Stimulated activated CD4-positive, alpha-beta T cell treated with anti-CD3 and anti-CD28 coated beads, Interleukin-15, amount 100 ng/mL, for 1 hour (primary cell): ENCODE results near the gene RUFY2.

Source experiments
- DNase-seq, 2 donors: peaks; one replicate each; pipeline ENCODE4 v3.0.0-alpha.2; 2020; ENCODE audit warnings: low read depth in 1 of 2, low spot score in 1 of 2

RUFY2 gene

GRCh38 chr10:68364101-68364886 is 42.8 kb downstream of the RUFY2 start:
- no peak for DNase-seq

DNA sequence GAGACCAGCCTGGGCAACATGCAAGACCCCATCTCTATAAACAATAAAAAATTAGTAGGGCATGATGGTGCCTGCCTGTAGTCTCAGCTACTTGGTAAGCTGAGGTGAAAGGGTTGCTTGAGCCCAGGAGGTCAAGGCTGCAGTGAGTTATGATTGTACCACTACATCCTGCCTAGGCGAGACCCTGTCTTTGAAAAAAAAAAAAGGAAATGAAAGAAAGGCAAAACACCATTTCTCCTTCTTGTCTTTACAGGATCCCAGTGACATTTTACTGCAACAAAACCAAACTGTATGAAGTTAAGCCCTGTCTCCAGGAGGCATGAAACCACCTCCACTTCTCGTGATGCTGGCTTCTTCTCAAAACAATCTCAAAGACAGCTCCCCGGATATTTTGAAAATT is 44.5 kb downstream of the RUFY2 start:
- no peak for DNase-seq

DNA sequence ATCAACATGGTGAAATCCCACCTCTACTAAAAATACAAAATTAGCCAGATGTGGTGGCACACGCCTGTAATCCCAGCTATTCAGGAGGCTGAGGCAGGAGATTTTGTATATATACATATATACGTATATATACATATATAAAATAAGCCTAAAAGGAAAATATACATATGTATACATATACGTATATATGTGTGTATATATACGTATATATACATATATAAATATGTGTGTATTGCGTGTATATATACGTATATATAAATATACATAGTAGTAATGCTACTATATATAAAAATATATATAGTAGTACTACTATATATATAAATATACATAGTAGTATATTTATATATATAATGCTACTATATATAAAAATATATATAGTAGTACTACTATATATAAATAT is 47.9 kb downstream of the RUFY2 start:
- no peak for DNase-seq

GRCh38 chr10:68353537-68353936 is 53.5 kb downstream of the RUFY2 start:
- no peak for DNase-seq

- DNase-seq: peak in 1 of 2 donors; percentile 6
Observed at GRCh38 chr10:68348265-68348741, 58.8 kb downstream of the RUFY2 start.

DNA sequence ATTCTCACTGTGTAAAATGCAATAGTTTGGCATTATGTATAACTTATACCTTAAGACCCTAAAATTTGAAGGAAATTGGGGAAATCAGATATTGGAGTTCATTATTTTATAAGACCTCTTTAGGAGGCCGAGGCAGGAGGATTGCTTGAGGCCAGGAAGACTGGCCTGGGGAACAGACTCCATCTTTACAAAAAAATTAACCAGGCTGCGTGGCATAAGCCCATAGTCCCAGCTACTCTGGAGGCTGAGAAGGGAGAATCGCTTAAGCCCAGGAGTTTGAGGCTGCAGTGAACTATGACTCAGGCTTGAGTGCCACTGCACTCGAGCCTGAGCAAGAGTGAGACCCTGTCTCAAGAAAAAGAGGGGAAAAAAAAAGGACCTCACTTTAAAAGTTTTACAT is 60.3 kb downstream of the RUFY2 start:
- DNase-seq: no peak

GRCh38 chr10:68345621-68346020 is 61.5 kb downstream of the RUFY2 start:
- DNase-seq: no peak

GRCh38 chr10:68342909-68343516 is 64.1 kb downstream of the RUFY2 start:
- no peak for DNase-seq

GRCh38 chr10:68340358-68341080 is 66.6 kb downstream of the RUFY2 start:
- DNase-seq: no peak

DNA sequence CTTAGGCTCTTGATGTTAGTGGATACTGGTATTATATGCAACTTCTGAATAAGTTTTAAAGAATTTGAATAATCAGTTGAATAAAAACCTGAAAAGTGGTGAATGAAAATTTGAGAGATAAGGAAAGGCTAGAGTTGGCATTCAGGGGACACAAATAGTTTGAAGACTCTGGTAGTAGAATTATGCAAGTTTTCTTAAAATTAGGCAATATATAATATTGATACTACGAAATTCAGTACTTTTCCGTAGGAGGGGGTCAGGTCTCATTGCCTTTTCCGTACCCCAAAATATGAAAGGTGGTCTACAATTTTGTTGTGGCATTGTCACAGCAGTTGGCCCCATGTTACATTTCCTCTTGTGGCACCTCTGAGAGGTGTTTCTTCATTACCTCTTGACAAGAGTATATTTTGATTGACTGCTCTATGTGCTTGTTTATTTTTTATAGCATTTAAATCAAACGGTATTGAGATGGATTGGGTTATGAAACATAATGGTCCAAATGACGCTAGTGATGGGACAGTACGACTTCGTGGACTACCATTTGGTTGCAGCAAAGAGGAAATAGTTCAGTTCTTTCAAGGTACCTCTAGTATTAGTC is 70.2 kb downstream of the RUFY2 start:
- no peak for DNase-seq

DNA sequence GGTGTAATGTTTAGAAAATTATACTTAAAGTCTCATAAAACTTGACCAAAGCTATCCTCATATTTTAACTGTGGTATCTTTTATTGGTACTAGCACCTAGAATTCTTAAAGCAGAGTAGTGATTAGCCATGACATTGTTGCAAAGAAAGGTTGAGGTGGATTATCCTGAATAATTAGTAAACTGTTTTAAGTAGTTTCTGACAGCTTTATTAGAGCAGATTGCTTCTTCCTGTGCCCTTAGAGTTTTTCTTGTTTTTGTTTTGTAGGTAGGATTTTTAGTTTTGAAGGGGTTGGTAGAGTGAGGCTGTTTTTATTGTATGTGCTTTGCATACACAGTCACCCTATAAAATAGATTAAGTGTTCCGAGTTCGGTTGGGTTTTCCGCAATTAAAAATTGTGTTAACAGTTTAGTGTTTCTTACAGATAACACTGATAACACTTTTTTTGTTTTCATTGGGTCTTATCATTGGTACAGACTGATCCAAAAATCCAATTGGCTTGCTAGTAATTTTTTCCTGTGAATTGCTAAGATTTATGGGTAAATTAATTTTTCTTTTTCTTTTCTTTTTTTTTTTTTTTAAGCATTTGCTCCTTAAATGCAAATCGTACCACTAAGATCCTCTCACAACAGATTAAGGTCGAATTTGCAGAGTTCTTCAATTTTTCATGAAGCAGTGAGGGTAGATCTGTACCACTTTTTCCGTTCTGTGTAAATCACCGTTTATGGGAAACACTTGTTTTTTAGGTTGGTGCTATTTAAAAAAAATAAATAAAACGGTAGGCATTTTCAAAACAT is 72.2 kb downstream of the RUFY2 start:
- no peak for DNase-seq

GRCh38 chr10:68333440-68334431 is 73.3 kb downstream of the RUFY2 start:
- no peak for DNase-seq

DNA sequence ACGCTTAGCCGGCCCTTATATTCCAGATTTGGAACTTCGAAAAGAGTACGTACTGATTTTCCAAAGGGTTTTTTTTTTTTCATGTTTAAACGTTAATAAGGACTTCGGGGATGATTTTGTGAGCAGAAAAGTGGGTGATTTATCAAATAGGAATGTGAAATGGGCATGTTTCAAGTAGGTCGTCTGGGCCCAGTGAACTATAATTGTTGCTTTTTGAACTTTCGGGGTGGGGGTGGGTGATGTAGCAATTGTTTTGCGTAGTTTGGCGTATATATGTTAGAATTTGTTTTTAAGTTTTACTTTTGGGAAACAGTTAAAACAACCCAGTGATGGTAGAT is 74.0 kb downstream of the RUFY2 start:
- DNase-seq: no peak

GRCh38 chr10:68332259-68333057 is 74.6 kb downstream of the RUFY2 start, which contains the start of gene PBLD:
Gene PBLD (minus strand): TSS chr10:68332928. CDS start chr10:68306844, 26,084 bp downstream.
- DNase-seq: peak; percentile 15 to 39

DNA sequence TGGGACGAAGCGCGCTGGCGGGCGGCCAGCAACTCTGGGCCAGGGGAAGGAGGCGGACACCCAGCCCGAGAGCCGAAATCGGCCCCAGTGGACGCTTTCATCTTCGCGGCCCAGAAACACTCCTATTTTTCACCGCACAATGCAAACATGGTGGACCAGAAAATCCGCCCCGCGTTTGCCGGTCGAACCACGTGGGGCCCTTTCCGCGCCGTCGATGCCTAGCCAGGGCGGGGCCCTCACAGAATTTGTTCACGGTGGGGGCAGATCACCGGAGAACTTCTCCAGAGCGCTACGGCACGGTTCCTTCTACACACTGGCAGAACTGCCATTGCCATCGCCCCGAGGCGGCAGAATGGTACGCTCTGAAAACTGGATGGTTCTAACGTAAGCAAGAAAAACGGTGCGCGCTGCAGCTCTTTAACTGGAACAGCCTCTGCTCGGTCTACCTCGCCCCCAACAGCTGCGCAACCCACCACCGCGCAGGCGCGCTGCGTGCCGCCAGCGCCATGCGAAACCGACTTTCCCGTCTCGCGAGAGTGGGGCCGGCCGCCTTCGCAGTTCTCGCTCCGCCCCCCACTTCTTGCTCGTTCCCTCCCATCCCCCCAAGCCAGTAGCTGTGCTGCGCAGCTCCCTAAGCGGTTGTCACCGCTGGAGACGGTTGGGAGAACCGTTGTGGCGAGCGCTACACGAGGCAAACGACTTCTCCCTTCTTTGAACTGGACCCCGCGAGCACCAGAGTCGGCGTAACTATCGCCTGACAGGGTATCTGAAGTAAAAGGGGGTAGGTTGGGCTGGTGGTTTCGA is 75.4 kb downstream of the RUFY2 start, which contains the start of gene HNRNPH3:
TSS of gene HNRNPH3 (plus strand) at position 610 of the 804 bp plus-strand sequence. CDS start 5,158 bp downstream, outside the sequence.
- DNase-seq: peak; percentile 97 to 98

DNA sequence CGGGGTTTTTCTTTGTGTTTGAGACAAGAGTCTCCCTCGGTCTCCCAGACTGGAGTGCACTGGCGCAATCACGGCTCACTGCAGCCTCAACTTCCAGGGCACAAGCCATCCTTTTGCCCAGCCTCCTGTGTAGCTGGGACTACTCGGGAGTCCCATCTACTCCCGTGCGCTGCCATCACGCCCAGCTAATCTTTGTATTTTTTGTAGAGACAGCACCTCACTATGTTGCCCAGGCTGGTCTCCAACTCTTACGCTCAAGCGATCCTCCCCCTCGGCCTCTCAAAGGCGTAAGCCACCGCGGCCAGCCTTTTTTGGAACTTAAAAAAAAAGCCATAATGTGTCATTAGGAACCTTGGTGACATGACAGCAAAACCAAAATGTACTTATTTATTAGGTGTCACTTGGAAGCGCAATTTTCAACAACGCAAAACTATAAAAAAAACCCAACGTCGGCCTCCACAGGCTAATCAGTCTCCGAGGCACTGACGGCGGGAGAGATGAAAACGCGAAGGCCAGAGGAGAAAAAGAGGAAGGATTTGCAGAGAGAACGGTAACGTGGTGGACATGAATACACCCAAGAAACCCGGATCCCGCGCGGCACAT is 76.1 kb downstream of the RUFY2 start:
- DNase-seq: peak in 1 of 2 donors; percentile 6

DNA sequence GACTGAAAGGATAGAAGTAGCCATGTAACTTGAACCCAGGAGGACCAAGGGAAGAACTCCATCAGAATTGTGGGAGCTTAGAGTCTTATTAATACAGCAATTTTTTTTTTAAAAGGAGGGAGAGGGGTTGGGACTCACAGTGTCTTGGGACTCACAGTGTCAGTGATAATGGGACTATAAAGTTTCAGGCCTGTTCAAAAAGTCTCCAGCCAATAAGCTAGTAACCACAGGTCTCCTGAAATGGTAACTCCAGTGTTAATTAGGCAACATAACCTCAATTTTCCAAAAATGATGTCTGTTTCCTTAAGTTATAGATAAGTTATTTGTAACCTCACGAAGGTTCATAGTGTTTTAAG is 77.6 kb downstream of the RUFY2 start:
- no peak for DNase-seq
